HG02759 (cell line): ENCODE data around the gene CDC42BPA.
"Not testable (repeated sequence)": the region's sequence is repeated elsewhere in the genome, so short reads cannot be mapped to it uniquely, and the experiment has no call there.

Source experiments
- ATAC-seq: cut with Tn5 transposase; IDR thresholded peaks from one replicate; pipeline ENCODE4 v1.9.1; 2021; ENCODE audit warnings: mild to moderate bottlenecking, moderate library complexity; ENCODE audit not compliant: unreplicated experiment

Gene CDC42BPA

DNA sequence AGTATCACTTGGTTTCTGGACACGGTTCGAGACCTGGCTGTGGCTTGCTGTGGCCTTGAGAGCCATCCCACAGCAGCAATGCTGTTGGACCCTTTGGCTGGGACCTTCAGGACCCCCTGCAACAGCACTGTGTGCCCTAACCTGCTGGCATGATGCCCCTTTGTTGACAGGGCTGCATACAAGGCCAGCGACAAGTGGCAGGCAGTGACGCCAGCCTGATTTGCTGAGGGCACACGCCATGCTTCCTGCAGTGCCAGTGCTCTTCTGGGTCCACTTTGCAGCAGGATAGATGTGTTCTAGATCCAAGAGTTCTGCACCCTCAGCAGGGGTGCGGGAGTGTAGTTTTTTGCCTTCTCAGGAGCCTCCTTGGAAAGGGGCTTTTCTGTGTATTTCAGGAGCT, 345.4 kb downstream of the CDC42BPA start:
- no peak for ATAC-seq

DNA sequence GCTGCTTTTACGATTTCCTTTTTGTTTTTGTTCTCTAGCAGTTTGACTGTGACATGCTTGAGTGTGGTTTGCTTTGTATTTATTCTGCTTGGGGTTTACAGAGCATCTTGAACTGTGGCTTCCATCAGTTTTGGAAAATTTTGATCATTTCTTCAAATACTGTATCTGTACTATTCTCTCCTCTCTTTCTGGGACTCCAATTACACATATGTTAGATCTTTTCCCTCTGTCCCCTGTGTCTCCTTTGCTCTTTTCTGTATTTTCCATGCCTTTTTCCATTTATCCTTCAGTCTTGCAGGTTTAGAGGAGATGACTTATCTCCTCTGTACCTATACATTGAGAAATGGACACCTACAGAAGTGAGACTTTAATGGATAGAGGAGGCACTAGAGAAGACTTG, 346.5 kb downstream of the CDC42BPA start:
- no peak for ATAC-seq

DNA sequence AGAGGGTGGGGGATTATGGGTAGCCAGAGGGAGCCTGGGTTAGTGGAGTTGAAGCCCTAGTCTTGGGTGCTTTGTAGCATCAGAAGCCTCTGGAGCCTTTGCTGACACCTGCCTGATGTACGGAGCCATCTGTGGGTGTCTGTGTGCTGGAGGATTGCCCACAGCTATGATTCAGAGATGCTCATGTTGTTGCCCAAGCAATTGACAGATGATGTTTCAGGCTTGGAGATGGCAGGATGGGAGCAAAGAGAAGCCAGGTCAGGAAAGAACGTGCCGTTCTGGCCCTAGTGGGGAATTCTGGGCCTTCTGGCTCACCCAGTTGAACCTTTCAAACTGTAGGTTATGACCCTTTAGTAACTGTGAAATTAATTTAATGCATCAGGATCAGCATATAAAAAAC, 350.6 kb downstream of the CDC42BPA start:
- ATAC-seq, result no peak

DNA sequence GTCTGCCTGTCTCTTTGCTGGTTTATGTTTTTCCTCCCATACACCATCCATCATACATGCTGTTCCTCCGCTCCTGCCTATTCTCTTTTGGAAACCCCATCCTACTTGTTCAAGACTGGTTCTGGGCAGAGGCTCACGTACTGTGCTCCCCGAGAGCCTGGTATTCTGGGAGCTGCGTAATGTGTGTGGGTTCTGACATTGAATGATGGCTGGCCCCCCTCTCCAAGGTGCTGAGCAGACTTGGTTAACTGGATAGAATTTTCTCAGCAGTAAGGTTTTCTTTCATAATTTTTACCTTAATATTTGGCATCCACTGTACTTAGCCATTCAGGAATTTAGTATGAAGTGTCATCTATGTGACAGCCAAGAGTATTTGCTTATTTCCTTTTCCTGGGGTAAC, 351.6 kb downstream of the CDC42BPA start:
- ATAC-seq, result no peak

DNA sequence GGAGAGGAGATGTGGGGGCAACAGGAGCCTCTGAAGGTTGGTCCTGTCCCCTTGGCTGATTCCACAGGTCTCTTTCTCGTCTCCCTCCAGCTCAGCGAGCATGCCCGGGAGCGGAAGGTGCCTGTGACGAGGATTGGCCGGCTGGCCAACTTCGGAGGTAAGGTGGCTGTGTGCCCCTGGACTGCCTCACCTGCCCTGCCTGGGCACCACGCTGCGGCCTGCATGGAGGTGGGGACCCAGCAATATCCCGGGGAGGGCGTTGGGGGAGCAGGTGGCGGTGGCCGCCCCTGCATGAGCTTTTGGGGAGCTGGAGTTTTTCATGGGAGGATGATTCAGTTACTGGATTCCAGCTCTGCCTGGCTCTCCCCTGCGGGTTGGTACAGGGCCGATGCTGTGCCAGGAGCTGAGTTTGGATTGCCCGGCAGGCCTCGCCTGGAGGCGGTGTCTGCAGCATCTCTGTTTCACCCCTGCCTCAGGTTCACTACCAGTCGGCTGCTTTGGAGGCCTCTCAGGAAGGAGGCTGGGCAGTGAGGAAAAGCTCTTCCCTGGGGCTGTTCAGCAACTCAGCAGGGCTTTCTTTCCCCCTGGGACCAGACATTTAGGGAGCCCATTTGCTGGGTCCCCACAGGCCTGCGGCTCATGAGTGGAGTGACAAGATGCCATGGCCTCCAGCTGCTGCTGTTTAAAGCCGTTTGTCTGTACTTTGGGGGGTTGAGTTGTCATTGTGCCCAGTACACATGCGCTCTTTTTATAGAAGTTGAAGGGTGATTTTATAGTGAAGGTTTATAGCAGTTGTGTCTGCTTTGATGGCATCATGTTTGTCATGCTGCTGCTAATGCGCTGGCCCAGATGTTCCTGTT, 352.5 kb downstream of the CDC42BPA start:
- no peak for ATAC-seq

DNA sequence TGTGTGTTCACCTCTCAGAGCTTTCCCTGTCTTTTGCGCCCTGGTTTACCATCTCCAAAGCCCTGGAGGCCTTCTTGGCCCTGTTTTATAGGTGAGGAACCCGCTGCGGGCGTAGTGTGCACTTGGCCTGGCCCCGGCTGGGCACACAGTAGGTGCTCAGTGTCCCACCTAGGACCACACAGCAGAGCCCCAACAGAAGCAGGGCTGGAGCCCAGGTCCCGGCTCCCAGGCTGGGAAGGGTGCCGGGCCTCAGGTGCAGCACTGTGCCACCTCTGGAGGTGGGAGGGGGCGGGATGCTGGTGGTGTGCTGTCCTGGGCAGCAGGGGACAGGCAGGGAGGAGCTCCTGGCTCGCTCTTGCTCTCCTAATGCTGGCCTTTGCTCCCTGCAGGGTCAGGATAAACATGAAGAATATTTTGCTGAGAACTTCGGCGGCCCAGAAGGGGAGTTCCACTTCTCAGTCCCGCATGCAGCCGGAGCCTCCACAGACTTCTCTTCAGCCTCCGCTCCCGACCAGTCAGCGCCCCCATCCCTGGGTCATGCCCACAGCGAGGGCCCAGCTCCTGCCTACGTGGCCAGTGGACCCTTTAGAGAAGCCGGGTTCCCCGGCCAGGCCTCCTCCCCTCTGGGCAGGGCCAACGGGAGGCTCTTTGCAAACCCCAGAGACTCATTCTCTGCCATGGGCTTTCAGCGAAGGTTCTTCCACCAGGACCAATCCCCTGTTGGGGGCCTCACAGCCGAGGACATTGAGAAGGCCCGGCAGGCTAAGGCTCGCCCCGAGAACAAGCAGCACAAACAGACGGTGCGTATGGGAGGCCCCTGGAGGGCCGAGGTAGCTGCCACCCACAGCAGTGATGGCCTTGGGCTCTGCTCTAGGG, 353.4 kb downstream of the CDC42BPA start:
- no peak for ATAC-seq

DNA sequence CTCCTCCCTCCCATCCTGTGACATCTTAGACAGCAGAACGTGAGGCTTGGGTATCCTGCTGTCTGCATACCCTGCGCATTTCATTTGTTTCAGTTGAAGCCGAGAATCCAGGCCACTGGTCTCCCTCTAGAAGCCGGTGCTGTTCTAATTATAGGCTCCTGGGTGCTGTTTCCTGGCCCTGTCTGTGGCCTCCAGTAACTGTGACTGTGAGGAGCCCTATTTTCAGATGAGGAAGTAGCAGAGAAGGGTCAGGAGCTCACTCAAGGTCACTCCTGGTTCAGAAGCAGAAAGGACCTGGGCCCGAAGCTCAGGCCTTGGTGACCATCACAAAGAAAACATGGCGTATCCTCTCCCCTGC, 354.2 kb downstream of the CDC42BPA start:
- ATAC-seq, result no peak

DNA sequence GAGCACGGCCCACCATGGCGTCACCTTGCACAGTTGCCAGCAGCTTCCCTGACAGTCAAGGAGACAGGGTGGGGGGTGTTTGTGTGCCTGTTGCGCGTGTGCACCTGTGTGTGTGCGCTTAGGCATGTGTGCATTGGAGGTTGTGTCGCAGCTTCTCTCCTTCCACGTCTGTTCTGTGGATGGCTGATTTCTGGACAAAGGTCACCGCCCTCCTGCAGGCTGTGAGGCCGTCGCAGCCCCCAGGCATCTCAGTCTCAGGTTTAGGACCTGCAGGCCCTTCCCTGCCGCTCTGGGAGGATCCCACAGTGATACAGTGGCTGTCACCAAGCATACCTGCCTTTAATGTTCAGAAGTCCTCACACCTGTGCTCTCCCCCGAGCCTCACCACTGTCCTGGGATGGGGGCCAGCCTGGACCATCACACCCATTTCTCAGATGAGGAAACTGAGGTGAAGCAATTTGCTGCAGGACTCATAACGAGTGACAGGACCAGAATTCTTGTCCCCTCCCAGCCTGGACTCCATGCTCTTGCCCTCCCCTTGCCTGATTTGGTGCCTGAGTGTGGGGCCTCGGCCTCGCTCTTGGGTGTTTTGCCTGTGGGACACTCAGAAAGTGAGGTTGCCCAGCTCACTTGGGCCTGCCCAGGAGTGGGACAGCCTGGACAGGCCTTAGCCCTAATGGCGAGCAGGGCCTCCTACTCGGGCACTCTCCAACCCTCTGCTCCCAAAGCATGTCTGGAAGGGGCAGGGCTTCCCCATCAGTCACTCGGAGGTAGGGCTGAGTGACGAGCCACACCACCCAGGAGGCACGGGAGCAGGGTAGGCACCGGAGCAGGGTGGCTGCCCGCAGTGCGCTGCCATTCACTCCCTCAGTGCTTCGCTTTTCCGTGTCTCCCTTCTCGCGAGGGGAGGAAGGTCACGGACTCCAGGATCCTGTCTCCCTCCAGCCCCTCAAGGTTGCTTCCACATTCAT, 355.6 kb downstream of the CDC42BPA start:
- ATAC-seq, result no peak

DNA sequence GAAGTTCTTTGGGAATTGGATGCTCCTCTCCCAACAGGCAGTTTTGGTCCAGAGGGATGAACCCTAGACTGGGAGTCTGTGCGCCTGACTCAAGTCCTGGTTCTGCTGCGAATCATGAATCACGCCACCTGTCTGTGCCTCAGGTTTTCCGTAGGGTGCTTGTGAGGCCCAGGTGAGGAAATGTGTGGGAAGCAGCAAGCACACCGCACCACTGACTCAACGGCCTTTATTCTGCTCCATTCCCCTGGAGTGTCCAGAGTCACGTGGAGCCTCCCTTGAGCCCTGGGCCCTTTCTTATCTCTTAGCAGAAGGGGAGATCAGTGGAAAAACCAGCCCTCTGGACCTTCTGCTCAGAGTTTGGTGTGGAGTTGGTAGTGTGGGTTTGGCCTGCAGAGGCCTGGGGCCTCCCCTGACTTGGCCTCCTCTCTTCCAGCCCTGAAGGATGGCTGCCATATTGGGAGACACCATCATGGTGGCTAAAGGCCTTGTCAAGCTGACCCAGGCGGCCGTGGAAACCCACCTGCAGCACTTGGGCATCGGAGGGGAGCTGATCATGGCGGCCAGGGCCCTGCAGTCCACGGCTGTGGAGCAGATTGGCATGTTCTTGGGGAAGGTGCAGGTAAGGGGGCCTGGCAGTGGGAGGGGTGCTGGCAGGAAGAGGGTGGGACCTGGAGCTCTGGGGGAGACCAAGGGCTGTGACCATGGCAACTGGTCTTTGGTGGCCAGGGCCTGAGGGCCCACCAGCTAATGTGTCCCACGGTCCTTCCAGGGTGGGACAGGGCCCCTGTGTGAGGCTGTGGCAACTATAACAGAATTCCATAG, 357.1 kb downstream of the CDC42BPA start:
- ATAC-seq, result no peak

DNA sequence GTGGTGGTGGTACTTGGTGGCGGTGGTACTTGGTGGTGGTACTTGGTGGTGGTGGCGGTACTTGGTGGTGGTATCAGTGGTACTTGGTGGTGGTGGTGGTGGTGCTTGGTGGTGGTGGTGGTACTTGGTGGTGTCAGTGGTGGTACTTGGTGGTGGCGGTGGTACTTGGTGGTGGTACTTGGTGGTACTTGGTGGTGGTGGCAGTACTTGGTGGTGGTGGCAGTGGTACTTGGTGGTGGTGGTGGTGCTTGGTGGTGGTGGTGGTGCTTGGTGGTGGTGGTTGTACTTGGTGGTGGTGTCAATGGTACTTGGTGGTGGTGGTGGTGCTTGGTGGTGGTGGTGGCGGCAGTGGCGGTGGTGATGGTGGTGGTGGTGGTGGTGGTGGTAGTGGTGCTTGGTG, 358.0 kb downstream of the CDC42BPA start:
- no peak for ATAC-seq

DNA sequence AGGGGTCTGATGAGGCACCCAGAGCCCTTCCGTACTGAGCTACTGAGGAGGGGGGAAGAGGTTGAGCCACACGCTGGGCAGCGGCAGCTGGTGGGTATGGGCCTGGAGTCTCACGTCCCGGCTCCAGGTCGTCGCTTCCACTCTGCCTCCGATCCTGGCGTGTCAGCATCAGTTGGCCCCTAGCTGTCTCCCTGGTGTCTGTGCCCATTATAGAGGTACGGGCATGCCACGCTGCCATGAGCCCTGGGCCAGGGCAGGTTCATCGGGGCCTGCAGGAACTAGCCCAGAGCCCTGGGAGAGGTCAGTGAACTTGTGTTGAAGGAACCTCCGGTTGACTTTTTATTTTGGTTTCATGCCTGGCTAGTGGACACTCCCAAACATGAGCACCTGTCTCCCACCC, 360.0 kb downstream of the CDC42BPA start:
- ATAC-seq, result no peak

DNA sequence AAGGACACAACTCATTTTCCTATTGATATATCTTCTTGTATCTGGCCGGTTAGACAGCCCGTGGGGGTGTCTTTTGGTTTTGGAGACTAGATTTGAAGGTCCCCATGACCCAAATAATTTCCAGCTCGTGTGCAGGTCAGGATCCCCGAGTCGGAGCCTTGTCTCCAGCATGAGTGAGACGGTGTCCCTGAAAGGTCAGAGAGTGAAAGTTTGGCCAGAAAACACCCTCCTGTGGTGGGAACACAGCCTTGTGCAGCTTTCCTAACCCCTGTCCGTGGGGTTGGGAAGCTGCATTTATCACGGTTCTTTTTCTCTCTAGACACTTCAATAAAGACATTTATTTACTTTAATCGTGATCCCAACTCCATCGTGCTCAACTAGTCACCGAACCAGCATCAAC, 360.6 kb downstream of the CDC42BPA start:
- no peak for ATAC-seq

DNA sequence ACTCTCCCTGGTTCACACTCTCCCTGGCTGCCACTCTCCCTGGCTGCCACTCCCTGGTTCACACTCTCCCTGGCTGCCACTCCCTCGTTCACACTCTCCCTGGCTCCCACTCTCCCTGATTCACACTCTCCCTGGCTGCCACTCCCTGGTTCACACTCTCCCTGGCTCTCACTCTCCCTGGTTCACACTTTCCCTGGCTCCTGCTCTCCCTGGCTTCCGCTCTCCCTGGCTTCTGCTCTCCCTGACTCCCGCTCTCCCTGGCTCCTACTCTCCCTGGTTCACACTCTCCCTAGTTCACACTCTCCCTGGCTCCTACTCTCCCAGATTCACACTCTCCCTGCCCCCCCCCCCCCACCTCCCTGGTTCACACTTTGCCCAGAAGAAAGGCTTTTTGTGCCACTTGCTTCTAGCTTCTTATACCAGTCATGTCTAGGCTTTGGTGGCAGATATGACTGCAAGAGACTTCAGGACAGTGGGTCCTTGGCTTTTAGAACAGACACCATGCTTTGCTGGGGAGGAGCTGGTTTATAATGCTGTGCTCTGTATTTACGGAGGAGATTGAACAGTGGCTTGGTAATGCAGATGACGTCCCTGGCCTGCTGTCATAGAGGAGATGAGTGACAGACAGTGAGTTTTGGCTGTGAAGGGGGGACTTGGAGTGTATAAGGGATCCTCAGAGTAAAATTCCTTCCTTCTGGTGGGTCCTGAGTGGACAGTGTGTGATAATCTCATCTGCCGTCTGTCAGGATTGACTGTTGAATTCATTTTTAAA, 361.2 kb downstream of the CDC42BPA start:
- ATAC-seq, result no peak

DNA sequence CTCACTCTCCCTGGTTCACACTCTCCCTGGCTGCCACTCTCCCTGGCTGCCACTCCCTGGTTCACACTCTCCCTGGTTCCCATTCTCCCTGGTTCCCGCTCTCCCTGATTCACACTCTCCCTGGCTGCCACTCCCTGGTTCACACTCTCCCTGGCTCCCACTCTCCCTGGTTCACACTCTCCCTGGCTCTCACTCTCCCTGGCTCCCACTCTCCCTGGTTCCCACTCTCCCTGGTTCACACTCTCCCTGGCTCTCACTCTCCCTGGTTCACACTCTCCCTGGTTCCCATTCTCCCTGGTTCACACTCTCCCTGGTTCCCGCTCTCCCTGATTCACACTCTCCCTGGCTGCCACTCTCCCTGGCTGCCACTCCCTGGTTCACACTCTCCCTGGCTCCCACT, 362.4 kb downstream of the CDC42BPA start:
- ATAC-seq, result not testable (repeated sequence)

DNA sequence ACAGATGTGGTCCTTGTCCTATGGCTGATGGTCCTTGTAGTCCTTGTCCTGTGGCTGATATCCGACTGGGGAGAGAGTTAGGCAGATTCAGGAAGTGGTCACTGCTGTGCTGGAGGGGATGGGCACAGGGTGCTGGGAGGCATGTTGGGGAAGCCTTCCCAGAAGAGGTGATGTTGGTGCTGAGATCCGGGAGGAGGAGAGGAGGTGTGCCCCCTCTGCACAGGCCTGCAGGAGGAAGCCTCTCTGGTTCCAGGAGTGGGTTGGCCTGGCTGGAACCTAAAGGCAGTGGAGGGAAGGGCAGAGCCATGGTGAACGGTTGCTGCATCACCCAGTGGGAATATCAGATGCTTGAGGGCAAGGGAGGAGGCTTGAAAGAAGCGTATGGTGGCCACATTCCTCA, 363.5 kb downstream of the CDC42BPA start:
- ATAC-seq, result no peak

DNA sequence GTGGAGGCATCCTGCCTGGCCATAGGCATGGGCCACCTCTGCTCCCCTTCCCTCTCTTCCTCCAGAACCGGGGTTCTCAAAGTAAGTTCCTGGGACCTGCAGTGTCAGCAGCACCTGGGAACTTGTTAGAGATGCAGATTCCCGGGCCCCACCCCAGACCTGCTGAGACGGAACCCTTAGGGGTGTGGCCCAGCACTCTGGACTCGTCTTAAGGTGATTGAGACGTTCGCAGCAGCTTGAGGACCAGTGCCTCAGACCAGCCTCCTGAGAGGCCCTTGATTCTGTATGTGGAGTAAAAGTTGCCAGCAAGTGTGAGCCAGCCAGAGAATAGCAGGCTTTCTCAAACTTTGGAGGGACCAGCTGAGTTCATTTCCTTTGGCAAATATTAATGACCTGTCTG, 364.0 kb downstream of the CDC42BPA start:
- no peak for ATAC-seq

DNA sequence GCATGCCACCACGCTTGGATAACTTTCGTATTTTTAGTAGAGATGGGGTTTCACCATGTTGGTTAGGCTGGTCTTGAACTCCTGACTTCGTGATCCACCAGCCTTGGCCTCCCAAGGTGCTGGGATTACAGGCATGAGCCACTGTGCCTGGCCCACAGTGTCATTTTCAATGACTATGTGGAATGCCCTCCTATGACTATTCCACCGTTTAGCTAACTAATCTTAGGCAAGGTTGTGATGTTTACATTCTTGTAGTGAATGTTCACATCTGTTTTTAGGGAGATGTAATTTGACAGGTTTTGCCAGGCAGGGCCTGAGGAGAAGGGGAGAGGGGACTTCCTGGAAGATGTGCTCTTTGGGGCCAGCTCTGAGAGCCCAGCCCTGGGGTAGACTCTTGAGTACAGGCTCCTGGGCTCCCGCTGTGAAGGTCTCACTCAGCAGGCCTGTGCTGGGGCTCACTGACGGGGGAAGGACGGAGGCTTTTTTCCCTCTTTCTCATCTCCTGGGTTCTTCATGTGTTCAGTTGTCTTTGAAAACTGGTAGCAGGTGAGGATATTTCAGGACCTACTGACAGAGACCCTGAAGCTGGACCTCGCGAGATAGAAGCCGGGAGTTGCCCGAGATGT, 365.0 kb downstream of the CDC42BPA start:
- no peak for ATAC-seq

DNA sequence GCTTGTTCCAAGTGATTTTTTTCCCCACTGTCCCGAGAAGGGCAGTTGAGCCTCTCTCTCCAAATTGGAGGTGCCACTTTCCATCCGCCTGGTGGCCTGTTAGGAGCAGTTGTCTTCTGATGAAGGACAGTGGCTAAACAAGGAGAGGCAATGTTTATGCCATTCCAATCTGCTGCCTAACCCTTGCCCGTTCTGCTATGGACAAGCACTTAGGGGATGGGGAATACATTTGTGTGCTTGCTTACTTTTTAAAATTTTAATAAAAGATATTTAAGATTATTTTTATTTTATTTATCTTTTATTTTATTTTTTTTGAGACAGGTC, 366.2 kb downstream of the CDC42BPA start:
- no peak for ATAC-seq
